Activated CD8-positive, alpha-beta memory T cell treated with anti-CD3 and anti-CD28 coated beads, Interleukin-2, amount 50 U/mL, for 1 hour (primary cell): ENCODE measurements around the gene SUFU.
"Not testable (repeated sequence)": the region's sequence is repeated elsewhere in the genome, so short reads cannot be mapped to it uniquely, and the experiment has no call there.

Source experiments
- DNase-seq: peaks from one replicate; pipeline ENCODE4 v3.0.0-alpha.2; 2020; ENCODE audit errors: extremely low read depth

The SUFU gene

DNA sequence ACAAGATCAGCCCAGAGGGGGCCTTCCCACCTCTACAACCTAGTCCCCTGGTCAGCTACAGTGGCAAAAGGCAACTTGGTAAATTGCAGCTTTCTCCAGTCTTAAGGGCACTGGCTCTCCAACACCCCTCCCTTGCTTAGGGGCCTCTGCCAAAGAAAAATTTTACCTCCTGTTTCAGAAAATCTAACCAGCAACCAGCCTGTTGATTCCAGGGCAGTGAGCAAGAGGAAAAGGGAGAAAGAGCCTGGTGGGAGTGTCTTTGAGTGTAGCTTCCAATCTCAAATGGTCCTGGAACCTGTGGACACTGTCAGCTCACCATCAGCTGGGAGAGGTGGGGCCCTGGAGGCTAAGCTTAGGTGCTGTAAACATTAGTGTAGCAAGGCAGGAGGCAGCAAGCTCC, 24.1 kb upstream of the SUFU start:
- DNase-seq = no peak

DNA sequence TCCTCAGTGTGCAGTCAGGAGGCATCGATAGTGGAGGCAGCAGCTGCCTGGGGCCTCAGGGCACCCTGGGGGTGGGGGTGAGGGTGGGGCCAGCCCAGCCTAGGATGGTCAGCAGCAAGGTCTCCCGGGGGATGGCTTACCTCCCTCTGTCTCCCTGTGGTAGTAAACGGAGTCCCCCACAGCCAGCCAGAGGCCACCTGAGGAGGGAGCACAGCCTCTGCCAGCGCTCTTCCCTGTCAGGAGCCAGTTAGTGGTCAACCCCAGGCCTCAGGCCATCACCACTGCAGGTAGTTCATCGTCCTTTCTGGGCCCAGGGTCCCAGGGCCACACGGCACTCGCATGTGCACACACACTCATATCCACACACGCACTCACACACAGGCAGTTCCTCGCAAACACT, 23.4 kb upstream of the SUFU start:
- DNase-seq = no peak

DNA sequence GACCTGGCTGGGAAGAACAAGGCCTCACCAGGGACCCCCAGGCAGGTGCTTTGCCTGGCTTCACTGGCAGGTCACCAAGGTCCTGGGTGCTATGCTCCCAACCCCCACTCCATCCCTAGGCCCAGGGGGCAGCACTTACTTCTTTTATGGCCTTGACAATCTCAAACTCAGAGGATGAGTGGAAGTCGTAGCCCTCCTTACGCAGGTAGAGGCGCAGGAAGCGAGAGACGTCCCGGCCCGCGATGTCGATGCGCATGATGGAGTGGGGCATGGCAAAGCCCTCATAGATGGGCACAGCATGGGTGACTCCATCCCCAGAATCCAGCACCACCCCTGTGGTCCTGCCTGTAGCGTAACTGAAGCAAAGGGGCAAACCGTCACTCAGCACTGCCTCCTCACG, 19.8 kb upstream of the SUFU start:
- no peak for DNase-seq

DNA sequence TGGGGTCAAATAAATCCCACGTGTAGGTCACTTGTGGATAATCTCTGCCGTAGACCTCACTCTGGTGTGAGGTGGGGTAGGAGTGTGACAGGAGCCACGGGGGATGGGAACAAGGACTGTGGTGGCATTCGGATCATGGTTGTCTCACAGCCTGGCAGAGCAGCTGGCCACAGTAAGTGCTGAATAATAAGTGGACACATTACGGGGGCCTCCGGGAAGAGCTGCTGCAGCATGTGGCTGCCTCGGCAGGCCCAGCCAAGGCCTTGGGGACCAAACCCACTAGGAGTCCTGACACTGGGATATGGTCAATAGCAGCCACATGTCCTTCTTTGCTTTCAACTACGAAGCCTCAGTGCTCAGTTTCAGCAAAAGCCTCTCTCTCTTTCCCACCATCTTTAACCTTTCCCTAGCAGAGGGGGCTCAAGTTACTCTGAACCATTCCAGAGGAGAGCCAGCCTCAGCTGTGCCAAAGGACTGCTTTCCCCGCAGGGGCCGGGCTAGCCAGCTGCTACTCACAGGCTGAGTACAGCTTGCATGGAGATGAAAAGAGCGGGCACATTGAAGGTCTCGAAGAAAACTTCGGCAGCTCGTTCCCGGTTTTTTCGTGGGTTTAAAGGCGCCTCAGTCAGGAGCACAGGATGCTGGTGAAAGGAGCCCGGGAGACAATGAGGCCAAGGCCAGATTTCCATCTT, 18.5 kb upstream of the SUFU start:
- DNase-seq = no peak

DNA sequence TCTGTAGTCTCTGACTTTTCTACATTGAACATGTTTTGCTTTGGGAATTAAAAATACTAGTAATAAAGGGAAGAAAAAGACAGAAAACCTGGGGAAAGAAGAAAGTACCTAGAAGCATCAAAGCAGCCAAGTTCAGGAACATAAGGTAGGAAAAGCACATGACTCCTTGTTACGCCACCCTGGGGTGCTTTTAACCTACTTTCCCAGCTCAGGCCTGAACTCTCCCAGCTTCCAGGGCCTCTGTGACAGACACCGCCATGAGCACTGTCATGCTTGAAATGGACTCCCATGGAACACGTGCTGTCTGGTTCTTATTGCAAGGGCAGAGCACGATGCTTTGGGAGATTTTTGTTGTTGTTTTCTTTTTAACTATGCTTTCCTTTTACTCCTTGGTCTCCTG, 12.6 kb upstream of the SUFU start:
- DNase-seq = no peak

DNA sequence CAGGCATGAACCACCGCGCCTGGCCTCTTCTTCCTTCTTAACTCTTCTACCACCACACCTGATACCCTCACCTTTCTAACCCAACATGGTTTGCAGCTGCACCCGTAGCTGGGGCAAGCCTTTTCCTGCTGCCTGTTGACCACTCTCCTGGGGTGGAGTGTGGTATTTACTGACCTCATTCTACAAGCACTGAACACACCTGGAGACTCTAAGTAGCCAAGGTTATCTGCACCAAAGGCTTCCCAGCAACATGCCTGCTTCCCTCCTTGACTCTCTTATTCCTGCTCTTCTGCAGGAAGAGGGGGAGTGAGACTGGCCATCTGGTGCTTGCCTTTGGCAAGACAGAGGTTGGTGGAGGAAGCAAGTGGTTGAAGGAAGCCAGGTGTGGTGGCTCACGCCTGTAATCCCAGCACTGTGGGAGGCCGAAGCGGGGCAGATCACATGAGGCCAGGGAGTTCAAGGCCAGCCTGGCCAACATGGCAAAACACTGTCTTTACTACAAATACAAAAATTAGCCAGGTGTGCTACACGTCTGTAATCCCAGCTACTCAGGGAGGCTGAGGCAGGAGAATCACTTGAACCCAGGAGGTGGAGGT, 11.3 kb upstream of the SUFU start:
- no peak for DNase-seq

DNA sequence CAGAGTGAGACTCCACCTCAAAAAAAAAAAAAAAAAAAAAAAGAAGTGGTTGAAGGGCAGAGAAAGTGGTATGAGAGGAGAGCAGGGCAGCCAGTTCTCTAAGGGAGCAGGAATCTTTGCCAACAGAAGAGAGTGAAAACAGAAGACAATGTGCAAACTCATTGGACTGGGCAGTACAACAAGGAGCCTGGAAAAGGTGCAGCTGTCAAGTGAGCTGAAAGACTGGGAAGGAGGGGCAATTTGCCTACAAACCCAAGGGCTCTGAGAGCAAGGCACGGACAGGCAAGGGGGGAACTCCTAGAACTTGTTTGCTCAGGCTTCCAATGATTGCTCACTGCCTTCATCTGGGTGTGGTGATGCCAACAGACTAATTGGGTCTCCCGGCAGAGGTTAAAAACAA, 10.8 kb upstream of the SUFU start:
- DNase-seq = no peak

DNA sequence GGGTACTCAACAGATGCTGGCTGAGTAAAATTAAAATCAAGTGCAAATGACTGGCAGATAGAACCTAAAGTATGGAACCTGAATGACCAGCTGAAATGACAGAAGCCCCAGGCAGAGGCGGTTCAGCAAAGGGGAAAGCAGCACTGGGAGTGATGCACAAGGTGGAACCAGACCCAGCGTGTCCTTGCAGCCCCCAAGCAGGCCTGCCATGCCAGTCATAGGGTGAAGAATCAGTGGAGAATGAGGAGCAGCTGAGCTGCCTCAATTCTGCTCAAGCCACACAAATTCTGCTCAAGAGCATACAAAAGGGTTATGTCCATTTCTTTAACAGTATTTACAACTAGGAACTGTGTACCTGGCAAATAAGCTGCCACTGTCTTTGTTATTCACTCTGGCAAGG, 10.0 kb upstream of the SUFU start:
- no peak for DNase-seq

DNA sequence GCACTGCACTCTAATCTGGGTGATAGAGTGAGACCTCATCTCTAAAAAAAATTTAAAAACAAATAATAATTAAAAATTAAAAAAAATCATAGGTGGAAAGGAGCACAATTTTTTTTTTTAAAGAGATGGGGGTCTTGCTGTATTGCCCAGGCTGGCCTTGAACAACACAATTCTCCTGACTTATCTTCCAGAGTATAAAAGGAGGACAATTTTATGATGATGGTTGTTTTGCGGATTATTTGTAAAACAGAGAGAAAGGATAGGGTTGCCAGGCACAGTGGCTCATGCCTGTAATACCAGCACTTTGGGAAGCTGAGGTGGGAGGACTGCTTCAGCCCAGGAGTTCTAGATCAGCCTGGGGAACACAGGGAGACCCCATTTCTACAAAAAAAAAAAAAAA, 6.2 kb upstream of the SUFU start:
- no peak for DNase-seq

DNA sequence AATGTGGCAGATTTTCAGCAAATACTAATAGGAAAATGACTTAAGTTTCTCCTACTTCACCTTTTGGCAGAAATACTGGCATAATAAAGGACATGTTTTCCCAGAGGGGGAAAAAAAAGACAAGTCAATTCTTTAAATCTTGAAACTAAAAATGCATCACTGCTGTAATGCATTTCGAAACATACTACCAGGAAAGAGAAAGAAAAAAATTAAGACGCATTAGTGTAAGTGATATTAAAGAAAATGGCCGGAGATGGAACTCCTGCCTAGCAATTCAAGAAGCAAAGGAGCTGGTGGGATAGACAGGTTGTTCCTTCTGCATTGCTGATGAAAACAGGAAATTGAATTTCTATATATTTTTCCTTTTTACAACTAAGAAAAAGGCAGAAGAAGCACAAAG, 4.4 kb upstream of the SUFU start:
- DNase-seq = no peak

DNA sequence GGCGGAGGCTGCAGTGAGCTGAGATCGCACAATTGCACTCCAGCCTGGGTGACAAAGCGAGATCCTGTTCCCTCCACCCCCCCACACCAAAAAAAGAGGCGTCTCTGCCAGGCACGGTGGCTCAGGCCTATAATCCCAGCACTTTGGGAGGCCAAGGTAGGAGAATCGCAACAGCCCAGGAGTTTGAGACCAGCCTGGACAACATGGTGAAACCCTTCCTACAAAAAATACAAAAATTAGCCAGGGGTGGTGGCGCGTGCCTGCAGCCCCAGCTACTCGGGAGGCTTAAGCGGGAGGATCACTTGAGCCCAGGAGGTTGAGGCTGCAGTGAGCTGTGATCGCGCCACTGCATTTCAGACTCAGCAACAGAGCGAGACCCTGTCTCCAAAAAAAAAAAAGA, 3.1 kb upstream of the SUFU start:
- DNase-seq = not testable (repeated sequence)

DNA sequence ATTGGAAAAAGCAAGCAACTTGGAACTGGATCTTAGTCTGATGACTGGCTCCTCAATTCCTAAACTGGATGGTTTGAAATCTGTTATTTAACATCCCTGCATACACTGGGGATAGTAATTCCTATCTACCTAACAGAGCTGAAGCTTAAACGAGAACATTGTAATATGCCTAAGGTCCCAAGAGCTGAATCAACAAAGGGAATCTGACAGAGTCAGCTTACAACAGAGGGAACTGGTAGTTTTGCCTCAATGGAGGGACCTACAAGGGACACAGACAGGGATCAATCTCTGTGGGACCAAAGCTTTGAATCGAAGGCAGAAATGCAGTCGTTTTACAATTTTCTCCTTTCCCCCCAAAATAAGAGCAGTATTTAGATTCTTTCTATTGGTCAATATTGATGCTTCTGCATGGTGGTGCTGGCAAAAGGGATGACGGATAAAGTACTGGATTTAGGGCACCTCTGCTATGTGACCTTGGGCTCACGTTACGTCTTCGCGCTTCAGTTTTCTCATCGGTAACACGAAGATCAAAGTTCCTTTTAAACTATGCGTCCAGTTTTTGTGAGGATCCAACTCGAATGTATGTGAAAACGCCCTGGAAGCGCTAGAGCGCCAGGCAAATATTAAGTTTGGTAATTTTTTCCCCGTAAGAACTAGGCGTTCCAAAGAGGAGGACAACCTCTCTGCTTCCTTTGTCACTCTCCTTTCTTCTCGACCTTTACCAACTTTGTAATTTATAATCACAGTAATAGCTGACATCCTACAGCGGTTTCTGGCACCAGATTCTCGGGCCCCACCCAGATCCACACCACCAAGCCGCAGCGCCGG, 2.4 kb upstream of the SUFU start:
- DNase-seq = no peak

DNA sequence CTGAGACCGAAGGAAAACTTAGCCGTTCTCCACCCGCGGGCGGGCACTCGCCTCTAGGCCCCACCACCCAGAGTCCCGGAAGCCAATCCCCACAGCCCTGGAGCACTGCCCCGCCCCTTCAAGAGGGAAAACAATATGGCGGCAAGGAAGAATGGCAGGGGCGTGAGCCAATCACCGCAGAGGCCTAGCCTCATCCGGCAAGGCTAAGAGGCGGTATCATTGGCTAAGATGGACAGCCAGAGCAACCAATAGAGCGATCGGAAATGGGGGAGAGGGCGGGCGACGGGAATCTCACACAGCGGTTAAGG, 1.8 kb upstream of the SUFU start:
- DNase-seq = peak; percentile 97

DNA sequence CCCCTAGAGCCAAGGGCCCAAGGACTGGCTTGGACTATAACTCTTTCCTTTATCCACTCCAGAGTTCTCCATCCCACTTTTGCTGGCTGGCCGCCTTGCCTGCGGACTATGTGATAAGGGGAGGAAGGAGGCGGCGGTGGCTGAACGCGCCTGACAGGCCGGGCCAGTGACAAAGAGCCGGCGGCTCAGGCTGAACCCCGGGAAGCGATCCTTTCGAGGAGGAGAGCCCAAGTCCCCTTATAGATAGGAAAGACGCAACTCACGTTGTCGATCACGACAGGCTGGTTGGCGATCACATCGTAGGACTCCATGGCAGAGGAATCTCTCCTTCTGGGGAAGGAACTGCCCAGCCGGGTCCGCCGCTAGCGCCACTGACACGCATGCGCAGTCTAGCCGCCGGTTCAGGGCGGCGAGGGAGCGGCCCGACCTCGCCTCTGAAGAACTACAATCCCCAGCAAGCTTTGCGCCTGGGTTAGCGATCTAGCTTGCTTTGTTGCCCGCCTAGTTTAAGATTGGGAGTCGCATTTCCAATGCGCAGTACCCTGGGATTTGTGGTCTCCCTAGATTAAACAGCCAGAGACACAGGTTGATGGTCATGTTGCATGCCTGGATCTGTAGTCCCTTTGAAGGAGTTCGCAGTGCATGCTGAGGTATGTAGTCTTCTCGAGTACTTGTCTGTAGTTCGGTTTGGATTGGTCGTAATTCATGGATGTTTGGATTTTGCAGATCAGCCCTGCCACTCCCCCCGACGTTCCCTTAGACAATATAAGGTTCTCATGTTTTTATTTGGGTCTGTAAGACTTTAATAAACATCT, 1.2 kb upstream of the SUFU start, which contains the start of gene ACTR1A:
TSS of gene ACTR1A (minus strand) at position 376 of the 815 bp plus-strand sequence. CDS start at position 311, 65 bp downstream.
- peak; percentile 86 for DNase-seq

DNA sequence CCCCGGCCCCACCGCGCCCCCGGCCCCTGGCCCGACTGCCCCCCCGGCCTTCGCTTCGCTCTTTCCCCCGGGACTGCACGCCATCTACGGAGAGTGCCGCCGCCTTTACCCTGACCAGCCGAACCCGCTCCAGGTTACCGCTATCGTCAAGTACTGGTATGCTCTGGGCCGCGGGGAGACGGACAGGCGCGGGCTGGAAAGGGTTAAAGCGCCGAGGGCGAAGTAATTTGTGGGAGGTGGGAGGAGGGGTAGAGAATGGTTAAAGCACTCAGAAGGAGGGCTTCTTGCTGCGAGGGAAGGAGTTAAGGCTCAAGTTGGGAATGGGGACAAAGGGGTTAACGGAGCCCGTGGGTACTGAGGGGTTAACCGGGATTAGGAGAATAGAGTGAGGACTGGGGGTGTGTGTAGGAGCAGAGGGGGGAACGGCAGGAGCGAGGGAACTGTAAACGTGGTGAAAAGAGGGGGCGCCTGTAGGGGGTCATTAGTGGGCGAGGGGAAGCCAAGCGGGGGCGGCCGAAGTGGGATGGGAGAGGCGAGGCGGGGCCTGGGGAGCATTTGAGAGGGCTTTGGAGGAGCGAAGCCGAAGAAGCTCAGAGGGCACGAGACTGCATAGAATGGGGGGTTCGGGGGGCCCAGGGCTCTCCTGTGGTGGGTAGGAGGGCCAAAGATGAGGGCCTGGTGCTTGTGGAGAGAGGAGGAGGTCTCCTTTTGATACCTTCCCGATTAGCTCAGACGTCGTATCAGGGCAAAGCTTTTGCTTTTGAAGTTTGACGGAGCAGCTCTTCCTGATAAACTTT, 605 bp downstream of the SUFU start:
- DNase-seq = no peak

DNA sequence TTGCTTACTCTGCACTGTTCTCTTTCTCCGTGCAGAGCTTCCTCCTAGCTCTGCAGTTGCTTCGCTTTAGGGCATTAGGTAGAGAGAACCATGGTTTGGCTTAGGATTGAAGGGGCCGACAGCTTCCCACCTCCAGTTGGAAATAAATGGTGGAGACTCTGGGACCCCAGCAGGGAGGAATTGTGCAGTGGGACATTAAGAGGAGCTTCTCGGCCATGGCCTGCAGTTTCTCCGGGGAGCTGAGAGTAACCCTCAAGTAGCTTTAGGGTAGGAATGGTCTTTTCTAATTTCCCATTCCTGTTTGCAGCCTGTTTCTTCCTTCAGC, 1.2 kb downstream of the SUFU start:
- DNase-seq = no peak

DNA sequence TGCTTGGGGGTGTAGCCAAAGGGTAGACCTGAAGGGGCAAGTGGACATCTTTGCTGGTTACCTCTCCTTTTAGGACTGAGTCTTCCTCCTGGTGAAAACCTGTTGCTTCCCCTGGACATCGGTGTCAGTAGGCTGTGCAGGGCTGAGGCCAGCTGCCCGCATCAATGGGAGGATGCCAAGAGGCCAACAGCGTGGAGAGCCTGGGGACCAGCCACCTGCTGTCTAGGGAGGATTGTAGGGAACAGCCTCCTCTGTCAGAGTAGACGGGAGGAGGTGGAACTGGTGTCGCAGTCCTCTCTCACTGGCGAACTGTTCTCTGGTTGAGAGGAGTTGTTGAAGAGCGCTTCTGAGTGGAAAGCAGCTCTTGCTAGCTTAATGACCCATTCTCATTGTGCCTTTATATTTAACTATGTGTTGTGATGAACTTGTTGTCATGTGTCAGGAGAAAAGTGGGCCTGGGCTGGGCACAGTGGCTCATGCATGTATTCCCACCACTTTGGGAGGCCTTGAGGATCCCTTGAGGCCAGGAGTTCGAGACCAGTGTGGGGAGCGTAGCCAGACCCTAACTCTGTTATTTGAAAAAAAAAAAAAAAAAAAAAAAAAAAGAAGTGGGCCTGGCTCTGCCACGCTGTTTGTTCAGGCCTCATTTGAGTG, 1.8 kb downstream of the SUFU start:
- DNase-seq = no peak

DNA sequence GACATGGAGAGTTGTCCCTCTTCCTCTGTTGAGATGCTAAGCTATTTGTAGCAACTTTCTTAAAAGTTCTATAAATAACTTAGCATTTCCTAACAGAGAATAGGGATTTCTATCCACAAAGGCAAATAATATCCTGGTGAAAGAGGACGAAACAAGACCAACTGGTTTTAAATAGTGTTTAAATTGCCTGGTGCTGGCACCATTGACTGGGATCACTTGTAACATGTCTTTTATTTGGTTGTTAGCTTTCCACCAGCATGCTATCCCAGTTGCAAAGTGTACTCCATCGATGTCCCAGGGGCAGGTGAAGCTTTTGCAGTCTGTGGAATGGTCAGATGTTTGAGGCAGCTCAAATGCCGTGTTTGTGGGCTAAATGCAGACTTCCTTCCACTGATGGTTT, 3.7 kb downstream of the SUFU start:
- DNase-seq = no peak

DNA sequence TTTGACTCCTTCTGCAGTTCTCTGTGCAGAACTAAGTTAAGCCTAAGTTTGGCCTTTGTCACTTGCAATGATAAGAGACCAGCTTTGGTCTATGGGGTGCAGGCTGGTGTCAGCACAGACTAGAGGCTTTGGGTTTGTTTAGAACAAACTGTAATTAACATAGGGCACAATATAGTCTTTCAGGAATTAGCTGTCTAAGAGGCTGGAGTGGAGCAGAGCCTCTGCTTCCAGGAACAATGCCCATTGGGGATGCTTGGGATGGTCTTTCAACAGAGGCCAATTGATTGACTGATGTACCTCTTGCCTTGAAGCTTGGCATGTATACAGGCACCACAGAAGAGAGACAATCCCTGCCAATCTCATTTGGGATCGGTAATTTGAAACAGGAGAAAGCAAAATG, 4.7 kb downstream of the SUFU start:
- DNase-seq = no peak

DNA sequence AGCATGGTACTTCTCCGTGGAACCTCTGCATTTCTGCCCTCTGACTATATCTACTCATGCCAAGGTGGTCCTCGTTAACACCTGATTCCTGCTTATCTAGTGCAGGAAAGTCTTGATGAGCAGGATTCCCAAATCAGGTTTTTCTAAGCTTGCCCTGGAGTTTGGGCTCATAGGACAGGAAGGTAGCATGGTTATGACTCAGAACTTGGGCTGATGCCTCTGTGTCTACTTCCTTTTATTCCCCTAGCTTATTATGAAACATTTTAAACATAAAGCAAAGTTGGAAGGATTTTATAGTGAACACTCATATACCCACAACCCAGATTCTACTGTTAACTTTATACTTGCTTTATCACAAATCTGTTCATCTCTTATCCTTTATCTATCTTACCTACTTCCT, 5.6 kb downstream of the SUFU start:
- no peak for DNase-seq

DNA sequence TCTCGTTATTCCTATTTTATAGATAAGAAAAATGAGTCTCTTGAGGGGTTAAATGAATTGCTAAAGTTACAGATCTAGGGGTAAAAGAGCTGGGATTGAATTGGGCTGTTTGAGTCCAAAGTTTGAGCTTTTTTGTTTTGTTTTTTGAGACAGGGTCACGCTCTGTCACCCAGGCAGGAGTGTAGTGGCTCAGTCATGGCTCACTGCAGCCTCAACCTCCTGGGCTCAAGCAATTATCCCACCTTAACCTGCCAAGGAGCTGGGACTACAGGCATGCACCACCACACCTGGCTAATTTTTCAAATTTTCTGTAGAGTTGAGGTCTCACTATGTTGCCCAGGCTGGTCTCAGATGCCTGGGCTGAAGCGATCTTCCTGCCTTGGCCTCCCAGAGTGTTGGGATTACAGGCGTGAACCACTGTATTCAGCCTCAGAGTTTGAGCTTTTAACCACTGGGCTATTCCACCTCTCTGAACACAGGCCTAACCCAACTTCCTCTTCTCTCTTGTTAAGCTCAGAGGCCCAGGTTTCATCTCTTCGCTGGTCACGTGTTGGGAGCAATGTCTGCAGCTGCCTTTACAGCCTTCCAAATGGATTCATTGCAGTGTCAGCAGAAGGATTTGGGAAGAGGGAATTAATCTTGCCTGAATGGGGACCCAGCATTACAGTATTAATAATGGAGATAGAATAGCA, 8.0 kb downstream of the SUFU start:
- DNase-seq = no peak
